GM19438 (cell line): ENCODE measurements around the gene MIF.
"Not testable (repeated sequence)": the region's sequence is repeated elsewhere in the genome, so short reads cannot be mapped to it uniquely, and the experiment has no call there.

Source experiments
- ATAC-seq: cut with Tn5 transposase; IDR thresholded peaks from one replicate; pipeline ENCODE4 v1.9.1; 2021; ENCODE audit warnings: low read depth; ENCODE audit not compliant: unreplicated experiment

The MIF gene

DNA sequence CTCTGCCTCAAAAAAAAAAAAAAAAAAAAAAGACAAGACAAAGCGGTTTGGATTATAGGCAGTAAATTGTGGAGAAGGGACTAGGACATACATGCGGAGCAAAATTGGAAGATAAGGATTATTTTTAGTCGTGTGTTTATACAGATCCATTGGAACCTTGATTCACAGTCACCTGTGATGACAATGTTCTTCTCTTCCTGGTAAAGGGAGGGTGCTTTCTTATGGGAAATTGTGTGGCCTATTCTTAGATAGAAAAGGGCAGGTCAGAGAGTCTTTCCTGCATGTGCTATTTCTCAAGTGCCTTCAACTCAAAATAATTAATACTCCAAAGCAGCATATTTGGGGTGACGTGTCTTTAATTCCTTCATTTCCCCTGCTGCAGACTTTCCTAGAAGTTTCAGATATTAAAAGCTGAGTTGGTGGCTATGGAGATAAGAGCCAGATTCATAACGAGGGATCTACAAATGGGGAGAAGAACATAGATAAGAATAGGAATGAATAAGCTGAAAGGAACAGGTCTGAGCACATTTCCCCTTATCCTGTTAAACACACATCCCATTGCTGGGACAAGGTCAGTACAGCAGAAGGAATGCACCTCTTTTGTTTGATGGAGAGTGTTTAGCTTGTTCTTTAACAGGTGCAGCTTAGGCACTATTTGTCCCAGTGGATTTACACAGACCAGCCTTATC lies 44.3 kb downstream of the MIF start:
- no peak for ATAC-seq

- no peak for ATAC-seq
Measured at GRCh38 chr22:23939017-23939357, 44.8 kb downstream of the MIF start.

DNA sequence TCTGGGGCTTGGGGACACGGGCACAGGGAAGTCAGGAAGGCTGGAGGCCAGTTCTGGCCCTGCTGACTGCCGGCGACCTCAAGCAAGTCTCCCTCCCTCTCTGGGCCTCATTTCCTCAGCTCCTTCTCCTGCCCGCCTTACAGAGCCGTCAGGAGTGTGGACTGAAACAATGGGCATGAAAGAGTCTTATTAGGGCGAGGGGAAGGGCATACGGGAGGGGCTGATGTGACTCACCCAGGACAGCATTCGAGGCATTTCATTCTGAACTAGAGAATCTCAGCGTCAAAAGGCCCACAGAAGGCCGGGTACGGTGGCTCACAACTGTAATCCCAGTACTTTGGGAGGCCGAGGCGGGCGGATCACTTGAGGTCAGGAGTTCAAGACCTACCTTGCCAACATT lies 46.0 kb downstream of the MIF start:
- not testable (repeated sequence) for ATAC-seq
